H1 (cell line): Measurements from ENCODE around the gene ARID2.

Experiments
- CBX8 ChIP-seq: fragments of 300-800, 300-1000 bp; sonication (generic); IDR thresholded peaks from 2 replicates; pipeline ENCODE4 v1.7.1; 2016; ENCODE audit warnings: low read depth, low read length, borderline replicate concordance
- CHD7 ChIP-seq: fragments of 300-600 bp; sonication (generic); IDR thresholded peaks from 2 replicates; pipeline ENCODE4 v1.7.1; 2012; ENCODE audit warnings: low read length, moderate library complexity, mild to moderate bottlenecking, inconsistent platforms; ENCODE audit not compliant: insufficient replicate concordance
- CTCF ChIP-seq, 3 experiments: IDR thresholded peaks; 1 replicate in 2 of 3; 2 replicates in 1 of 3; pipeline versions ENCODE4 v1.5.1 to v1.6.1; 2011; ENCODE audit warnings: low read length in 3 of 3, mild to moderate bottlenecking in 3 of 3, inconsistent platforms in 2 of 3, low read depth in 1 of 3, moderate library complexity in 1 of 3; ENCODE audit not compliant: insufficient read depth in 1 of 3; ENCODE audit errors: control extremely low read depth in 1 of 3
- POLR2AphosphoS5 ChIP-seq: IDR thresholded peaks from 2 replicates; pipeline ENCODE4 v1.6.1; 2011; ENCODE audit warnings: low read depth, low read length
- RAD21 ChIP-seq, 2 experiments: IDR thresholded peaks in 1 of 2; conservative IDR thresholded peaks in 1 of 2; 2 replicates each; pipeline ENCODE4 v1.6.1; 2011; ENCODE audit warnings: low read depth in 2 of 2, low read length in 2 of 2, improper control_type of control experiment in 1 of 2, inconsistent platforms in 1 of 2, mild to moderate bottlenecking in 1 of 2, moderate library complexity in 1 of 2
- TEAD4 ChIP-seq: IDR thresholded peaks from 2 replicates; pipeline ENCODE4 v1.6.1; 2012; ENCODE audit warnings: low read depth, low read length, inconsistent platforms, mixed read lengths

GRCh38 chr12:45886685-45887084 is 157.2 kb downstream of the ARID2 start:
- no peak for TF ChIP-seq RAD21 (IDR thresholded peaks at IDR 0.05 in 1 of 2, conservative IDR thresholded peaks at IDR 0.05 in 1 of 2; ENCODE audit: low read depth in 2 of 2, low read length in 2 of 2)
- no peak for TF ChIP-seq CBX8
- TF ChIP-seq POLR2AphosphoS5: no peak
- no peak for TF ChIP-seq TEAD4
- no peak for TF ChIP-seq CTCF (IDR thresholded peaks at IDR 0.05; ENCODE audit: control extremely low read depth in 1 of 3, insufficient read depth in 1 of 3, low read depth in 1 of 3, low read length in 3 of 3)
- no peak for TF ChIP-seq CHD7
